ENCODE measurements around the gene DCTN1.

The DCTN1 gene

DNA sequence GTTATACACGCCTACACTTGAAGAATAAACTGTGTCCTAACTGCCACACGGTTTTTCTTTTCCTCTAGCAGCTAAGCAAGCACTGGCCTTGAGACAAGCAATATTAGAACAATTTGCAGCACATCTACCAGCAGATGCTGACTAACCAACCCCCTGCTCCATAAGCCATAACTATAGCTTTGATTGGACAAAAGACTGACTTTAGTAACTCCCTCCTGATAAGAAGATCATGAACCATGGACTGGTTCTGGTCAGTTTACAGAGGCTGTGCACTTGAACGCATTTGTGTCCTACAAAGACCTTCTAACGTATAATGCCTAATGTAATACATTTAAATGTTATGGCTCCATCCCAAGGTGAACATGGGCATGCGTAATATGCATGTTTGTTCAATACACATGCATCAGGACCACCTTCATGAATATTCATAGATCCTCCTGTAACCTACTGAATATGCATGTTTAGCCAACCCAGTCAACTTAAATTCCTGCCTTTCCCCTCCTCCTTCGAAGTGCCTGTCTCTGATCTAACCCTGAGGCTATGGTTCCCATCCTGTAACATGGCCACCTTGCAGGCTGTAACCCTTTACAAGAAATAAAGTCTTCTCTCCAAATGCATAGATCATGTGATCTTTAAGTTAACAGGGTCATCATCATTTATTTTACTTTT lies 63.4 kb downstream of the DCTN1 start:
- DNase-seq = no peak

DNA sequence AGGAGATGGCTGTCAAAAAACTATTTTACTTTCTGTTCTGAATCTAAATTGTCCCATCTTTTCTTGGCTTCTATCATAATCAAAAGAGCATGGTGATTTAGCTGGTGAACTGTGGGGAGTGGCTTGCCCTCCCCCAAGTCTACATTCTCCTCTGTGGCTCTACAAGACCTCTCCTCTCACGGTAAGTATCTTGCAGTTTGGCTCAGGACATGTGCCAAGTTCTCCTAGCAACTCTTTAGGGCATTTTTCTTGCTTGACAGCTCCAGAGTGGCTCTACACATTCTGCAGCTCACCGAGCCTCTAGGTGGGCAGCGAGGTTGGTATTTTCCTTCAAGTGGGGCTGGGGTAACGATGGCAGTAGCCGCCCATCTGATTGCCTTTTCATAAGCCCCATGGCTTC lies 66.0 kb downstream of the DCTN1 start:
- no peak for DNase-seq

DNA sequence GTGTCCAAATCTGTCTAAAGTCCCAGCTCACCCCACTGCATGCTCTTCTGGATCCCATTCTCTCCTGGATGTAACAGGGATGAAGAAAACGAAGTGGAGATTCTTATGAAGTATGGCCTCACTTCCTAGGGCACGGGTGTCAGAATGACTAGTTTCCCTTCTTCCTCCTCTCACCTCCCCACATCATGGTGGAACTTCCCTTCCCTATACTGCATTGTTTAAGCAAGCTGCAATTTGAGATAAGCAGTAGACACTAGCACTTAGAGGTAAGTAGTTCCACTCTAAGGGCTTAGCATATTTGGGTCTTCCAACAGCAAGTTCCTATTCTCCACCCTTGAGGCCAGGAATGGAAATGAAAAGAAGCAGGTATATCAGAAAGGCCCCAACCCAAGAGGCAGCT lies 66.6 kb downstream of the DCTN1 start:
- DNase-seq = no peak

DNA sequence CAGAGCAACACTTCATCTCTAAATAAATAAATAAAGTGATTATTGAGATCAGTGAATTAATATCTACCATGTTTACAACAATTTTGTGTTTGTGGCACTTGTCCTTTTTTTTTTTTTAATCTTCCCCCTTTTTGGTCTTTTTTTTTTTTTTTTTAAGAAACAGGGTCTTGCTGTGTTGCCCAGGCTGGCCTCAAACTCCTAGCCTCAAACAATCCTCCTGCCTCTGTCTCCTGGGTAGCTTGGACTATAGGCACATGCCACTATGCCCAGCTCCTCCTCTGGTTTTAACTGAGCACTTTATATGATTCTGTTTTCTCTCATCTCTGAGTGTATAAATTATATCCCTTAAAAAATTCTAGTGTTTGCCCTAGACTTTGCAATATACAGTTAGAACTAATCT lies 67.2 kb downstream of the DCTN1 start:
- no peak for DNase-seq

All from activated CD8-positive, alpha-beta memory T cell treated with anti-CD3 and anti-CD28 coated beads, Interleukin-2, amount 50 U/mL, for 4 hours (primary cell).